Cardiac fibroblast (primary cell): ENCODE results near the gene NAGPA.

Experiments
- DNase-seq, 2 donors: peaks; one replicate each; pipeline versions ENCODE4 v3.0.0 to v3.0.0-alpha.2; 2010; ENCODE audit warnings: low read depth in 2 of 2
- H3K4me3 ChIP-seq, 2 donors: replicated peaks in 1 of 2; 1 replicate in 1 of 2; 2 replicates in 1 of 2; pipeline ENCODE4 v1.5.1; 2011; ENCODE audit warnings: low read depth in 2 of 2, low read length in 2 of 2, mild to moderate bottlenecking in 2 of 2, moderate library complexity in 1 of 2
- TF ChIP-seq, protein P1 (sequence below): IDR thresholded peaks from one replicate; pipeline ENCODE4 v1.5.1; 2011; ENCODE audit warnings: low read depth, mild to moderate bottlenecking, low read length, inconsistent platforms

Gene NAGPA

GRCh38 chr16:4994719-4995434, 38.9 kb downstream of the NAGPA start:
- DNase-seq: no peak
- no peak overlapping the region for H3K4me3 ChIP-seq
- TF ChIP-seq, protein P1, sequence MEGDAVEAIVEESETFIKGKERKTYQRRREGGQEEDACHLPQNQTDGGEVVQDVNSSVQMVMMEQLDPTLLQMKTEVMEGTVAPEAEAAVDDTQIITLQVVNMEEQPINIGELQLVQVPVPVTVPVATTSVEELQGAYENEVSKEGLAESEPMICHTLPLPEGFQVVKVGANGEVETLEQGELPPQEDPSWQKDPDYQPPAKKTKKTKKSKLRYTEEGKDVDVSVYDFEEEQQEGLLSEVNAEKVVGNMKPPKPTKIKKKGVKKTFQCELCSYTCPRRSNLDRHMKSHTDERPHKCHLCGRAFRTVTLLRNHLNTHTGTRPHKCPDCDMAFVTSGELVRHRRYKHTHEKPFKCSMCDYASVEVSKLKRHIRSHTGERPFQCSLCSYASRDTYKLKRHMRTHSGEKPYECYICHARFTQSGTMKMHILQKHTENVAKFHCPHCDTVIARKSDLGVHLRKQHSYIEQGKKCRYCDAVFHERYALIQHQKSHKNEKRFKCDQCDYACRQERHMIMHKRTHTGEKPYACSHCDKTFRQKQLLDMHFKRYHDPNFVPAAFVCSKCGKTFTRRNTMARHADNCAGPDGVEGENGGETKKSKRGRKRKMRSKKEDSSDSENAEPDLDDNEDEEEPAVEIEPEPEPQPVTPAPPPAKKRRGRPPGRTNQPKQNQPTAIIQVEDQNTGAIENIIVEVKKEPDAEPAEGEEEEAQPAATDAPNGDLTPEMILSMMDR: no peak

DNA sequence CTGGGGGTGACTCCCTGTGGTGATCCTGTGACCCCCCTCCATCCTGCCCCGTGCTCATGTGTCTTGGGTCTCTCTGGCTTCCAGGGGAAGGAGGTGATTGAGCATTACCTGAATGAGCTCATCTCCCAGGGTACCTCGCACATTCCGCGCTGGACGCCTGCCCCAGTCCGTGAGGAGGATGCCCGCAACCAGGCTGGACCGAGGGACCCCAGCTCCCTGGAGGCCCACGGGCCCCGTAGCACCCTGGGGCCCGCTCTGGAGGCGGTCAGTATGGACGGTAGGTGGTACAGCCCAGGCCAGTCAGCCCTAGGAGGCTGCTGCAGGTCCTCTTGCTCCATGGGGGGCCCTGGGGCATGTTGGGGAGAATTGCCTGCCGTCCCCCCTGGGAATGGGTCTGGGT, 42.0 kb downstream of the NAGPA start:
- H3K4me3 ChIP-seq: no peak overlapping the region
- no peak for DNase-seq
- TF ChIP-seq, protein P1: no peak

GRCh38 chr16:4990415-4990814, 43.3 kb downstream of the NAGPA start:
- TF ChIP-seq, protein P1: no peak
- no peak overlapping the region for H3K4me3 ChIP-seq
- DNase-seq: no peak

GRCh38 chr16:4989391-4990006, 44.2 kb downstream of the NAGPA start:
- TF ChIP-seq, protein P1: no peak
- no peak overlapping the region for H3K4me3 ChIP-seq
- no peak for DNase-seq

DNA sequence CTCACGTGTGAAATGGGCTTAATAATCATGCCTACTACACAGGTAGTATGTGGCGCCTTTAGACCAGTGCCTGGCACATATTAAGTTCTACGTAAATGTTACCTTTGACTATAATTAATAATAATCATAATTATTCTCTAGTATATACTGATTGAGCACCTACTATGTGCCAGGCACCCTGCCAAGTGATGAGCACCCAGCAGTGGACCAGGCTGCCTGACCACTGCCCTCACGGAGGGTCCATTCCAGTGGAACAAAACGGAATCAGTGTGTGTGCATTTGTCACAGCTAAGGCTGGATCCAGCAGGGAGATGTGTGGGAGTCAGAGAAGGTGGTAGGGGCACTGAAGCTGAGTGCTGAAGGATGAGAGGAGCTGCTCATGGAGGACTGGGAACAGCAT, 45.1 kb downstream of the NAGPA start:
- TF ChIP-seq, protein P1: no peak
- no peak for DNase-seq
- H3K4me3 ChIP-seq: no peak overlapping the region

DNA sequence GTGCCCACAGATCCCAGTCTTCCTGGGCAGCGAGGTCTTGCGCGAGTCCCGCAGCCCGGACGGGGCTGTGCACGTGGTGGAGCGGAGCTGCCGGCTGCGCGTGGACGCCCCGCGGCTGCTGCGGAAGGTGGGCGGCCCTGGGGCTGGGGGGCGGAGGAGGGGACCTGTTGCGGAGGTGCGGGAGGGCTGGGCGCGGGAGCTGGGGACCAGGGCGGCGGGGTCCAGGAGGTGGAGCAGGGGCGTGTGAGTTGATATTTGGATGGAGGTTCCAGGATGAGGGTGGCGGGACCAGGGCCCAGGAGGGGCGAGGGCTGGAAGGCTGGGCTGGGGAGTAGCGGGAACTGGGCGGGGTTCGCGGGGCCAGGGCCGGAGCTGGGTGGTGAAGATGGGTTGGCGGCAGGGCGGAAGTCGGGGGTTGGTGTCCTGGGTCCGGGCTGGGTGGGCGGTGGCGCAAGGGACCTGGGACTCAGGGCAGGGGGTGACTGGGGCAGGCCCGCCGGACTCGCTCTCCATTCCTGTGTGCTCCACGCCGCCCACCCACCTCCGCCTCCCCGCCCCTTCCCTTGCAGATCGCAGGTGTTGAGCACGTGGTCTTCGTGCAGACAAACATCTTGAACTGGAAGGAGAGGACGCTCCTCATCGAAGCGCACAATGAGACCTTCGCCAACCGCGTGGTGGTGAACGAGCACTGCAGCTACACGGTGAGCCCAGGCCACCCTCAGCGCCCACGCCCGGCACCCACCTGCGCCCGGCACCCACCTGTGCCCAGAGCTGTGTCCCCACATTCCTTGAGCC, 46.0 kb downstream of the NAGPA start:
- DNase-seq: no peak
- no peak overlapping the region for H3K4me3 ChIP-seq
- TF ChIP-seq, protein P1: no peak
